NCI-H146 treated with DMSO at 0.1 percent for 48 hours (cell line): ENCODE measurements around the gene TMEM220.

Experiments
- DNase-seq: peaks from one replicate; lab custom pipeline; 2025; ENCODE audit not compliant: unreplicated experiment; lab: John Stamatoyannopoulos, UW

The TMEM220 gene

GRCh38 chr17:10673312-10673711 is 56.5 kb downstream of the TMEM220 start:
- DNase-seq, result no peak

GRCh38 chr17:10668775-10669174 is 61.0 kb downstream of the TMEM220 start:
- no peak for DNase-seq

DNA sequence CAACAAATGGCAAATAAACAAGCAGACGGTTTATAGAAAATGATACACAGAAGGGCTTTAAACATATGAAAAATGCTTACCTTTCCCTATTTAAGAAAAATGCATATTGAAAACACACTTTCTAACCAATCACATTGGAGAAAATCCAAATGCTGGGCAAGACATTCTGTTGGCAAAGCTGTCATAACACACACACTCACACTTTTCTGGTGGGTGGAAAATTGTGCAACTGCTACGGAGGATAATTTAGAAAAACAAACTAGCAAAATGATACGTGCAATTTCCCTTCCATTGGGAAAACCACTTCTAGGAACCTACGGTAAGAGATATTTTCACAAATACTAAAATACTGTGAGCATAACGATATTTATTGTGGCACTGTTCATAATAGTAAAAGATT is 62.9 kb downstream of the TMEM220 start:
- DNase-seq, result no peak

- no peak for DNase-seq
Measured at GRCh38 chr17:10664571-10664970, 65.3 kb downstream of the TMEM220 start.
